WTC11 (cell line): ENCODE results near the gene PSMD5. TPM values are rescaled to one million over a fixed set of nuclear protein-coding genes. Genes with fewer than 3 reads are reported as not detected.

Experiments used
- ATAC-seq: fragments of 200-7000 bp; cut with Tn5 transposase; 2 replicates; pipeline ENCODE4 v1.10.0; 2021; ENCODE audit warnings: mild to moderate bottlenecking, moderate library complexity
- CTCF ChIA-PET: fragments of 300-600 bp; sonication (Branson Sonifier 250); formaldehyde crosslinking; loops from one replicate; lab custom pipeline; 2021; ENCODE audit warnings: antibody characterized with exemption; lab: Charles Lee
- POLR2A ChIA-PET: fragments of 350-600 bp; sonication (Branson Sonifier 250); formaldehyde crosslinking; loops from one replicate; lab custom pipeline; 2021; ENCODE audit warnings: antibody characterized with exemption; lab: Charles Lee
- DNase-seq: peaks from one replicate; pipeline ENCODE4 v3.0.0; 2021; ENCODE audit warnings: low spot score
- H3K27ac Mint-ChIP-seq: 2 replicates; pipeline ENCODE4 v1.8.0; 2021; ENCODE audit warnings: mixed read lengths
- H3K27me3 Mint-ChIP-seq: 2 replicates; pipeline ENCODE4 v1.8.0; 2021; ENCODE audit warnings: low read depth, mild to moderate bottlenecking, moderate library complexity, mixed read lengths
- H3K36me3 Mint-ChIP-seq: 2 replicates; pipeline ENCODE4 v1.8.0; 2021; ENCODE audit warnings: mixed read lengths
- H3K4me1 Mint-ChIP-seq: 2 replicates; pipeline ENCODE4 v1.8.0; 2022; ENCODE audit warnings: mixed read lengths
- H3K4me3 Mint-ChIP-seq: 2 replicates; pipeline ENCODE4 v1.8.0; 2021; ENCODE audit warnings: mild to moderate bottlenecking, moderate library complexity, mixed read lengths
- H3K9me3 Mint-ChIP-seq: 2 replicates; pipeline ENCODE4 v1.8.0; 2021; ENCODE audit warnings: mixed read lengths
- CREM ChIP-seq: sonication (generic); formaldehyde crosslinking; IDR thresholded peaks from 2 replicates; pipeline ENCODE4 v1.8.1; 2022; ENCODE audit warnings: mild to moderate bottlenecking, missing genetic modification reagents, moderate library complexity
- EMX1 ChIP-seq: fragments of 250-450 bp; sonication (Bioruptor Pico); IDR thresholded peaks from 2 replicates; pipeline ENCODE4 v1.8.0; 2021; ENCODE audit warnings: mild to moderate bottlenecking
- GABPB1 ChIP-seq: sonication (generic); formaldehyde crosslinking; IDR thresholded peaks from 2 replicates; pipeline ENCODE4 v1.8.1; 2023; ENCODE audit warnings: mild to moderate bottlenecking, missing genetic modification reagents
- IRF2 ChIP-seq: sonication (generic); formaldehyde crosslinking; IDR thresholded peaks from 2 replicates; pipeline ENCODE4 v1.8.0; 2022; ENCODE audit warnings: low read depth, missing genetic modification reagents, borderline replicate concordance
- KAT7 ChIP-seq: sonication (generic); formaldehyde crosslinking; IDR thresholded peaks from 2 replicates; pipeline ENCODE4 v1.8.1; 2023; ENCODE audit warnings: missing genetic modification reagents, mild to moderate bottlenecking, borderline replicate concordance
- NR2C2 ChIP-seq: sonication (generic); formaldehyde crosslinking; IDR thresholded peaks from 2 replicates; pipeline ENCODE4 v1.8.0; 2022; ENCODE audit warnings: mild to moderate bottlenecking, missing genetic modification reagents
- RELA ChIP-seq: sonication (generic); formaldehyde crosslinking; IDR thresholded peaks from 2 replicates; pipeline ENCODE4 v1.8.1; 2022; ENCODE audit warnings: missing genetic modification reagents, mild to moderate bottlenecking, borderline replicate concordance
- SMAD3 ChIP-seq: sonication (generic); formaldehyde crosslinking; IDR thresholded peaks from 2 replicates; pipeline ENCODE4 v1.8.0; 2022; ENCODE audit warnings: missing genetic modification reagents, mild to moderate bottlenecking, borderline replicate concordance
- ZNF219 ChIP-seq: sonication (generic); formaldehyde crosslinking; IDR thresholded peaks from 2 replicates; pipeline ENCODE4 v1.8.0; 2023; ENCODE audit warnings: missing genetic modification reagents, mild to moderate bottlenecking, borderline replicate concordance
- ZNF232 ChIP-seq: sonication (generic); formaldehyde crosslinking; IDR thresholded peaks from 2 replicates; pipeline ENCODE4 v1.8.0; 2022; ENCODE audit warnings: mild to moderate bottlenecking, missing genetic modification reagents
- ZNF317 ChIP-seq: sonication (generic); formaldehyde crosslinking; IDR thresholded peaks from 2 replicates; pipeline ENCODE4 v1.8.1; 2023; ENCODE audit warnings: low read depth, mild to moderate bottlenecking, moderate library complexity, missing genetic modification reagents, borderline replicate concordance
- ZNF396 ChIP-seq: fragments of 250-450 bp; sonication (Bioruptor Pico); IDR thresholded peaks from 2 replicates; pipeline ENCODE4 v1.8.0; 2021; ENCODE audit warnings: mild to moderate bottlenecking, moderate library complexity, borderline replicate concordance
- ZNF671 ChIP-seq: fragments of 250-450 bp; sonication (Bioruptor Pico); IDR thresholded peaks from 2 replicates; pipeline ENCODE4 v1.8.0; 2021; ENCODE audit warnings: mild to moderate bottlenecking
- total RNA-seq: library from RNA; stranded (reverse); gene quantifications from 3 replicates; pipeline ENCODE4 v1.2.3, GENCODE V29; 2021
- TF ChIP-seq, protein P1 (sequence below): sonication (generic); formaldehyde crosslinking; IDR thresholded peaks from 2 replicates; pipeline ENCODE4 v1.8.1; 2023; ENCODE audit warnings: mild to moderate bottlenecking, moderate library complexity, missing genetic modification reagents
- TF ChIP-seq, protein P2 (sequence below): fragments of 250-450 bp; sonication (Bioruptor Pico); IDR thresholded peaks from 2 replicates; pipeline ENCODE4 v1.9.0; 2021; ENCODE audit warnings: mild to moderate bottlenecking
- TF ChIP-seq, protein P3 (sequence below): fragments of 250-450 bp; sonication (Bioruptor Pico); IDR thresholded peaks from 2 replicates; pipeline ENCODE4 v2.1.2; 2022; ENCODE audit warnings: mild to moderate bottlenecking, moderate library complexity
- TF ChIP-seq, protein P4 (sequence below): sonication (generic); formaldehyde crosslinking; IDR thresholded peaks from 2 replicates; pipeline ENCODE4 v1.8.0; 2022; ENCODE audit warnings: mild to moderate bottlenecking, missing genetic modification reagents
- TF ChIP-seq, protein P5 (sequence below): sonication (generic); formaldehyde crosslinking; IDR thresholded peaks from 2 replicates; pipeline ENCODE4 v1.8.1; 2022; ENCODE audit warnings: low read depth, missing genetic modification reagents, borderline replicate concordance
- TF ChIP-seq, protein P6 (sequence below): sonication (generic); formaldehyde crosslinking; IDR thresholded peaks from 2 replicates; pipeline ENCODE4 v1.8.0; 2022; ENCODE audit warnings: mild to moderate bottlenecking, missing genetic modification reagents
- TF ChIP-seq, protein P7 (sequence below): sonication (generic); formaldehyde crosslinking; IDR thresholded peaks from 2 replicates; pipeline ENCODE4 v1.8.1; 2022; ENCODE audit warnings: low read depth, mild to moderate bottlenecking, moderate library complexity, missing genetic modification reagents, borderline replicate concordance

Gene PSMD5
- total RNA-seq, 1 experiment from 2014 or later: 61.1 TPM

DNA sequence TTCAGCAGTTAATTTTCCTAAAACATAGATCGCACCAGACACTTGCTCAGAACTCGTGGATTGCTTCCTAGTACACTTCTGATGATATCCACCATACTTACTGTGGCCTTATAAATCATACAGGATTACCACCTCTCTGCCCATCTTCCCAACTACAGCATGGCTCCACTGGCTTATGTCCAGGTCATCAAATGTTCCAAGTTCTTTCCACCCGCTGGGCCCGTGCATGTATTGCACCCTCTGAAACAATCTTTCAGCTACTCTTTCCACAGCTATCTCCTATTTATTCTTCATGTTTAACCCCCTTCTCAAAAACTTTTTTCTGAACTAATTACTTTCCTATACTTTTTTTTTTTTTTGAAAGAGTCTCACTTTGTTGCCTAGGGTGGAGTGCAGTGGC, 68.0 kb downstream of the PSMD5 start:
- no peak for ATAC-seq
- POLR2A ChIA-PET: interaction anchor here (0.6 to 1.1 kb wide), 3 partner anchors 18 to 1273 kb away, joined by 4 to 6 read pairs (median 4); partner anchors contain the start of gene FBXW2
- peak overlapping the region; percentile 4; the same call in 1 of the 2 replicates for H3K27ac Mint-ChIP-seq
- no peaks in the 10 kb centered on the region for H3K27me3 Mint-ChIP-seq
- TF ChIP-seq, protein P1, sequence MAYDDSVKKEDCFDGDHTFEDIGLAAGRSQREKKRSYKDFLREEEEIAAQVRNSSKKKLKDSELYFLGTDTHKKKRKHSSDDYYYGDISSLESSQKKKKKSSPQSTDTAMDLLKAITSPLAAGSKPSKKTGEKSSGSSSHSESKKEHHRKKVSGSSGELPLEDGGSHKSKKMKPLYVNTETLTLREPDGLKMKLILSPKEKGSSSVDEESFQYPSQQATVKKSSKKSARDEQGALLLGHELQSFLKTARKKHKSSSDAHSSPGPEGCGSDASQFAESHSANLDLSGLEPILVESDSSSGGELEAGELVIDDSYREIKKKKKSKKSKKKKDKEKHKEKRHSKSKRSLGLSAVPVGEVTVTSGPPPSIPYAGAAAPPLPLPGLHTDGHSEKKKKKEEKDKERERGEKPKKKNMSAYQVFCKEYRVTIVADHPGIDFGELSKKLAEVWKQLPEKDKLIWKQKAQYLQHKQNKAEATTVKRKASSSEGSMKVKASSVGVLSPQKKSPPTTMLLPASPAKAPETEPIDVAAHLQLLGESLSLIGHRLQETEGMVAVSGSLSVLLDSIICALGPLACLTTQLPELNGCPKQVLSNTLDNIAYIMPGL (CRISPR knock-in tag): no peak
- no peak for TF ChIP-seq ZNF232 (CRISPR knock-in tag)
- TF ChIP-seq RELA (CRISPR knock-in tag): no peak
- TF ChIP-seq EMX1 (CRISPR knock-in tag): no peak
- TF ChIP-seq, protein P2, sequence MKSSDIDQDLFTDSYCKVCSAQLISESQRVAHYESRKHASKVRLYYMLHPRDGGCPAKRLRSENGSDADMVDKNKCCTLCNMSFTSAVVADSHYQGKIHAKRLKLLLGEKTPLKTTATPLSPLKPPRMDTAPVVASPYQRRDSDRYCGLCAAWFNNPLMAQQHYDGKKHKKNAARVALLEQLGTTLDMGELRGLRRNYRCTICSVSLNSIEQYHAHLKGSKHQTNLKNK (CRISPR knock-in tag): no peak
- TF ChIP-seq KAT7 (CRISPR knock-in tag): no peak
- TF ChIP-seq ZNF396: no peak
- TF ChIP-seq, protein P3, sequence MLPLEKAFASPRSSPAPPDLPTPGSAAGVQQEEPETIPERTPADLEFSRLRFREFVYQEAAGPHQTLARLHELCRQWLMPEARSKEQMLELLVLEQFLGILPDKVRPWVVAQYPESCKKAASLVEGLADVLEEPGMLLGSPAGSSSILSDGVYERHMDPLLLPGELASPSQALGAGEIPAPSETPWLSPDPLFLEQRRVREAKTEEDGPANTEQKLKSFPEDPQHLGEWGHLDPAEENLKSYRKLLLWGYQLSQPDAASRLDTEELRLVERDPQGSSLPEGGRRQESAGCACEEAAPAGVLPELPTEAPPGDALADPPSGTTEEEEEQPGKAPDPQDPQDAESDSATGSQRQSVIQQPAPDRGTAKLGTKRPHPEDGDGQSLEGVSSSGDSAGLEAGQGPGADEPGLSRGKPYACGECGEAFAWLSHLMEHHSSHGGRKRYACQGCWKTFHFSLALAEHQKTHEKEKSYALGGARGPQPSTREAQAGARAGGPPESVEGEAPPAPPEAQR: no peak
- TF ChIP-seq SMAD3 (CRISPR knock-in tag): no peak
- no peak for TF ChIP-seq ZNF671 (CRISPR knock-in tag)
- no peak for TF ChIP-seq NR2C2 (CRISPR knock-in tag)
- TF ChIP-seq, all 79 proteins: peak for 0
- H3K4me1 Mint-ChIP-seq: no peaks in the 10 kb centered on the region
- H3K9me3 Mint-ChIP-seq: no peaks in the 10 kb centered on the region
- CTCF ChIA-PET: no interaction called here
- H3K36me3 Mint-ChIP-seq: peaks cover 56% of the 10 kb centered on the region
- no peak overlapping the region for H3K4me3 Mint-ChIP-seq
- no peak for DNase-seq

DNA sequence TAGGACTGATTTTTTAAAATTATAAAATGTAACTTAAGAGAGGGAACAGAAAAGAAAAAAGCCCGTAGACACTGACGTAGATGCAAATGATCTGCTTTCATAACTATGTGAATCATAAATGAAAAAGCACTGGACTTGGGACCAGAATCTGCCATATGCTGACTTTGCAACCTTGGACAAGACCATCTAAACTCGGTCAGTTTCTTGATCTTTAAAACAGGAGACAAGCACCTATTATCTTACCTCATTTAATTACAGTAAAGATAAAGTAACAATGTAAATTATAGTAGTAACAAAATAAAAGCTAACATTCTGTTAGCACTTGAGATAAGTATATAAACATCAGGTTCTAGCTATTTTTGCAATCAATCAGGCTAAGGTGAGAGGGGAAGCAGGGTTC, 69.5 kb downstream of the PSMD5 start:
- ChIA-PET POLR2A (no interaction called here), CTCF (interaction anchor here (0.9 to 1.4 kb wide), 2 partner anchors 17 kb away, joined by 3 read pairs; no protein-coding TSS in a partner anchor)
- Mint-ChIP-seq H3K36me3 (peaks cover 55% of the 10 kb centered on the region), H3K9me3 (no peaks in the 10 kb centered on the region), H3K4me1 (peaks cover 1% of the 10 kb centered on the region; the same call in 1 of the 2 replicates), H3K4me3 (no peak overlapping the region), H3K27ac (no peak overlapping the region), H3K27me3 (no peaks in the 10 kb centered on the region)
- ATAC-seq: no peak
- DNase-seq: no peak
- TF ChIP-seq ZNF317 (CRISPR knock-in tag): no peak
- no peak for TF ChIP-seq GABPB1 (CRISPR knock-in tag)
- TF ChIP-seq, protein P4, sequence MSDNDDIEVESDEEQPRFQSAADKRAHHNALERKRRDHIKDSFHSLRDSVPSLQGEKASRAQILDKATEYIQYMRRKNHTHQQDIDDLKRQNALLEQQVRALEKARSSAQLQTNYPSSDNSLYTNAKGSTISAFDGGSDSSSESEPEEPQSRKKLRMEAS (CRISPR knock-in tag): no peak
- TF ChIP-seq, protein P5, sequence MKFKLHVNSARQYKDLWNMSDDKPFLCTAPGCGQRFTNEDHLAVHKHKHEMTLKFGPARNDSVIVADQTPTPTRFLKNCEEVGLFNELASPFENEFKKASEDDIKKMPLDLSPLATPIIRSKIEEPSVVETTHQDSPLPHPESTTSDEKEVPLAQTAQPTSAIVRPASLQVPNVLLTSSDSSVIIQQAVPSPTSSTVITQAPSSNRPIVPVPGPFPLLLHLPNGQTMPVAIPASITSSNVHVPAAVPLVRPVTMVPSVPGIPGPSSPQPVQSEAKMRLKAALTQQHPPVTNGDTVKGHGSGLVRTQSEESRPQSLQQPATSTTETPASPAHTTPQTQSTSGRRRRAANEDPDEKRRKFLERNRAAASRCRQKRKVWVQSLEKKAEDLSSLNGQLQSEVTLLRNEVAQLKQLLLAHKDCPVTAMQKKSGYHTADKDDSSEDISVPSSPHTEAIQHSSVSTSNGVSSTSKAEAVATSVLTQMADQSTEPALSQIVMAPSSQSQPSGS (CRISPR knock-in tag): no peak
- no peak for TF ChIP-seq SMAD3 (CRISPR knock-in tag)
- TF ChIP-seq, protein P1 (CRISPR knock-in tag): no peak
- TF ChIP-seq, protein P6, sequence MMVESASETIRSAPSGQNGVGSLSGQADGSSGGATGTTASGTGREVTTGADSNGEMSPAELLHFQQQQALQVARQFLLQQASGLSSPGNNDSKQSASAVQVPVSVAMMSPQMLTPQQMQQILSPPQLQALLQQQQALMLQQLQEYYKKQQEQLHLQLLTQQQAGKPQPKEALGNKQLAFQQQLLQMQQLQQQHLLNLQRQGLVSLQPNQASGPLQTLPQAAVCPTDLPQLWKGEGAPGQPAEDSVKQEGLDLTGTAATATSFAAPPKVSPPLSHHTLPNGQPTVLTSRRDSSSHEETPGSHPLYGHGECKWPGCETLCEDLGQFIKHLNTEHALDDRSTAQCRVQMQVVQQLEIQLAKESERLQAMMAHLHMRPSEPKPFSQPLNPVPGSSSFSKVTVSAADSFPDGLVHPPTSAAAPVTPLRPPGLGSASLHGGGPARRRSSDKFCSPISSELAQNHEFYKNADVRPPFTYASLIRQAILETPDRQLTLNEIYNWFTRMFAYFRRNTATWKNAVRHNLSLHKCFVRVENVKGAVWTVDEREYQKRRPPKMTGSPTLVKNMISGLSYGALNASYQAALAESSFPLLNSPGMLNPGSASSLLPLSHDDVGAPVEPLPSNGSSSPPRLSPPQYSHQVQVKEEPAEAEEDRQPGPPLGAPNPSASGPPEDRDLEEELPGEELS (CRISPR knock-in tag): no peak
- no peak for TF ChIP-seq NR2C2 (CRISPR knock-in tag)
- no peak for TF ChIP-seq CREM
- no peak for TF ChIP-seq ZNF219 (CRISPR knock-in tag)
- no peak for TF ChIP-seq IRF2 (CRISPR knock-in tag)
- TF ChIP-seq, protein P7, sequence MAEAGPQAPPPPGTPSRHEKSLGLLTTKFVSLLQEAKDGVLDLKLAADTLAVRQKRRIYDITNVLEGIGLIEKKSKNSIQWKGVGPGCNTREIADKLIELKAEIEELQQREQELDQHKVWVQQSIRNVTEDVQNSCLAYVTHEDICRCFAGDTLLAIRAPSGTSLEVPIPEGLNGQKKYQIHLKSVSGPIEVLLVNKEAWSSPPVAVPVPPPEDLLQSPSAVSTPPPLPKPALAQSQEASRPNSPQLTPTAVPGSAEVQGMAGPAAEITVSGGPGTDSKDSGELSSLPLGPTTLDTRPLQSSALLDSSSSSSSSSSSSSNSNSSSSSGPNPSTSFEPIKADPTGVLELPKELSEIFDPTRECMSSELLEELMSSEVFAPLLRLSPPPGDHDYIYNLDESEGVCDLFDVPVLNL (CRISPR knock-in tag): no peak
